GM18511 (cell line): Measurements from ENCODE around the gene LRRC1.

Source experiments
- ATAC-seq: cut with Tn5 transposase; IDR thresholded peaks from one replicate; pipeline ENCODE4 v1.9.1; 2021; ENCODE audit warnings: mild to moderate bottlenecking, moderate library complexity; ENCODE audit not compliant: unreplicated experiment

LRRC1 gene

GRCh38 chr6:53878808-53879207 lies 84.0 kb downstream of the LRRC1 start:
- ATAC-seq = no peak

- no peak for ATAC-seq
Observed at GRCh38 chr6:53879608-53880007, 84.8 kb downstream of the LRRC1 start.

- no peak for ATAC-seq
Observed at GRCh38 chr6:53887316-53887715, 92.5 kb downstream of the LRRC1 start.

- no peak for ATAC-seq
Observed at GRCh38 chr6:53888931-53889330, 94.1 kb downstream of the LRRC1 start.

GRCh38 chr6:53889365-53889764 lies 94.6 kb downstream of the LRRC1 start:
- ATAC-seq = no peak

GRCh38 chr6:53892707-53893106 lies 97.9 kb downstream of the LRRC1 start:
- ATAC-seq = peak; percentile 71

- ATAC-seq = peak; percentile 90
Observed at GRCh38 chr6:53894091-53894490, 99.3 kb downstream of the LRRC1 start.

- no peak for ATAC-seq
Observed at GRCh38 chr6:53896196-53896595, 101.4 kb downstream of the LRRC1 start.

GRCh38 chr6:53898026-53898795 lies 103.4 kb downstream of the LRRC1 start:
- no peak for ATAC-seq

- no peak for ATAC-seq
Observed at GRCh38 chr6:53899512-53899911, 104.7 kb downstream of the LRRC1 start.

GRCh38 chr6:53903357-53903756 lies 108.6 kb downstream of the LRRC1 start:
- ATAC-seq = no peak

GRCh38 chr6:53906103-53906502 lies 111.3 kb downstream of the LRRC1 start:
- no peak for ATAC-seq

- no peak for ATAC-seq
Observed at GRCh38 chr6:53906842-53907241, 112.0 kb downstream of the LRRC1 start.

GRCh38 chr6:53910834-53911233 lies 116.0 kb downstream of the LRRC1 start:
- no peak for ATAC-seq

- no peak for ATAC-seq
Observed at GRCh38 chr6:53912661-53913060, 117.9 kb downstream of the LRRC1 start.

GRCh38 chr6:53913286-53913685 lies 118.5 kb downstream of the LRRC1 start:
- ATAC-seq = no peak

GRCh38 chr6:53915026-53915691 lies 120.4 kb downstream of the LRRC1 start:
- ATAC-seq = no peak

GRCh38 chr6:53916804-53917463 lies 122.1 kb downstream of the LRRC1 start:
- ATAC-seq = peak; percentile 75

GRCh38 chr6:53917464-53917842 lies 122.6 kb downstream of the LRRC1 start:
- ATAC-seq = peak; percentile 68

- ATAC-seq = no peak
Observed at GRCh38 chr6:53918854-53919510, 124.2 kb downstream of the LRRC1 start.

GRCh38 chr6:53919881-53920360 lies 125.1 kb downstream of the LRRC1 start:
- ATAC-seq = no peak
